Stomach (tissue), 9 donors: ENCODE data around the gene STAU1. TPM values are rescaled to one million over a fixed set of nuclear protein-coding genes. Genes with fewer than 3 reads are reported as not detected.
A peak's percentile ranks its signal among the peaks of the same experiment; 100 is the strongest.
"Not testable (repeated sequence)": the region's sequence is repeated elsewhere in the genome, so short reads cannot be mapped to it uniquely, and the experiment has no call there.

Source experiments
- DNase-seq, 2 donors: peaks; one replicate each; pipeline versions ENCODE4 v3.0.0 to v3.0.0-alpha.2; 2013 to 2019
- H3K27ac ChIP-seq, 5 donors: fragments of 200-600 bp in 4 of 5; sonication (generic) in 4 of 5; one replicate each; pipeline ENCODE4 v1.5.1; 2013 to 2019; ENCODE audit warnings: mild to moderate bottlenecking in 1 of 5, moderate library complexity in 1 of 5
- H3K27me3 ChIP-seq, 3 donors: fragments of 200-600 bp; sonication (generic); one replicate each; pipeline ENCODE4 v1.5.1; 2017 to 2019; ENCODE audit warnings: mixed run types in 1 of 3
- H3K36me3 ChIP-seq, 4 donors: fragments of 200-600 bp; sonication (generic); 1 replicate in 3 of 4; 2 replicates in 1 of 4; pipeline ENCODE4 v1.5.1; 2016 to 2019
- H3K4me1 ChIP-seq, 4 donors: fragments of 200-600 bp; sonication (generic); one replicate each; pipeline ENCODE4 v1.5.1; 2016 to 2019
- H3K4me3 ChIP-seq, 4 donors: fragments of 200-600 bp; sonication (generic) in 3 of 4; one replicate each; pipeline ENCODE4 v1.5.1; 2016 to 2019; ENCODE audit warnings: mild to moderate bottlenecking in 1 of 4
- H3K9me3 ChIP-seq, 4 donors: fragments of 200-600 bp; sonication (generic); one replicate each; pipeline ENCODE4 v1.5.1; 2016 to 2019
- EP300 ChIP-seq: sonication (generic); formaldehyde crosslinking; IDR thresholded peaks from one replicate; pipeline ENCODE4 v1.6.1; 2017; ENCODE audit warnings: antibody characterized with exemption
- POLR2A ChIP-seq, 4 donors: fragments of 450-650 bp; IDR thresholded peaks; one replicate each; pipeline ENCODE4 v1.6.1; 2016; ENCODE audit warnings: antibody characterized with exemption in 4 of 4, control low read depth in 2 of 4, mild to moderate bottlenecking in 1 of 4, moderate library complexity in 1 of 4
- POLR2AphosphoS5 ChIP-seq, 3 donors: sonication (generic); formaldehyde crosslinking; IDR thresholded peaks; one replicate each; pipeline ENCODE4 v1.6.1; 2016; ENCODE audit warnings: antibody characterized with exemption in 3 of 3
- WGBS, 5 donors: extraction: QIAGEN DNeasy Blood & Tissue Kit in 3 of 5; methylation state at CpG; one replicate each; pipeline versions ENCODE4 v1.1.5 to v1.1.7; 2013 to 2018; 5-methylcytosine and 5-hydroxymethylcytosine counted together
- intact Hi-C: fragments of 100-400 bp; cut with DNase I; formaldehyde crosslinking; loops from one replicate; pipeline ENCODE4 v1.15.1; 2023; ENCODE audit warnings: low total_unique reads
- polyA plus RNA-seq, 3 donors: library from polyadenylated mRNA; stranded (reverse); fragments of 200-250 nt; gene quantifications; one replicate each; pipeline ENCODE4 v1.2.3, GENCODE V29; 2013
- total RNA-seq, 5 donors: library from RNA; depleted of rRNA; stranded (reverse); fragments of >200 nt; gene quantifications; one replicate each; pipeline versions ENCODE4 v1.1.0 to v1.2.3, GENCODE V29; 2014 to 2016
- TF ChIP-seq, protein P1 (sequence below), 7 experiments: fragments of 450-650 bp in 4 of 7; fragments of 200-600 bp in 3 of 7; sonication (generic) in 3 of 7; IDR thresholded peaks; one replicate each; pipeline ENCODE4 v1.5.1; 2016 to 2019; ENCODE audit warnings: antibody characterized with exemption in 7 of 7, control low read depth in 2 of 7, mild to moderate bottlenecking in 1 of 7
- donor health status: healthy with polysubstance abuse.
- donor health status: Bipolar disorder and iron deficiency.
- donor health status: healthy.

The STAU1 gene
- total and polyA plus RNA-seq, 8 donors, result 33.0 to 129 (median 56.5) TPM

DNA sequence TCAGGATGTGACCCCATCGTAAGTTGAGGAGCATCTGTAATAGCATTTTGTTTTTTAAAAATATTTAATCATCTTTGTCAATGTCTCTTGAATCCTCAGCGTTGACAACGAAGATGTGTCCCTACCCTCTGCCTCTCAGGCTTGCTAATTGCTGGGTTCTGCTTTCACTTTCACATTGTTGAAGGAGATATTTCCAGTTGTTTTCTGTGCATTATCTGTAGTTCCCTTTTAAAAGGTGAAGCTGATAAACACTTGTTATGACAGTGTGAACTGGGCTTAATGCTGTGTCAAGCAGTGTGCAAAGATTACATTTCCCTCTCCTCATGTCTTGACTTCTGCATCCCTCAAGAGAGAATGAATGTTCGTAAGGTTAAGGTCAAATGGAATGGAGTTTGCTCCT, 87.2 kb downstream of the STAU1 start:
- Histone ChIP-seq H3K9me3 (no peaks in the 10 kb centered on the region), H3K27me3 (no peaks in the 10 kb centered on the region), H3K27ac (peak overlapping the region in 1 of 5 donors; percentile 44), H3K36me3 (peaks cover 30 to 95% (median 87%) of the 10 kb centered on the region in 4 donors), H3K4me1 (peaks cover 0 to 10% (median 4%) of the 10 kb centered on the region in 4 donors), H3K4me3 (no peak overlapping the region)
- WGBS, 5 donors, result 76 to 86% (median 84%) methylated on average over 4 of the region's 4 CpGs
- no peak for DNase-seq
- intact Hi-C loops, result no loop called here
- TF ChIP-seq POLR2A (IDR thresholded peaks at IDR 0.05) (no peak), EP300 (no peak), POLR2AphosphoS5 (IDR thresholded peaks at IDR 0.05) (no peak)

DNA sequence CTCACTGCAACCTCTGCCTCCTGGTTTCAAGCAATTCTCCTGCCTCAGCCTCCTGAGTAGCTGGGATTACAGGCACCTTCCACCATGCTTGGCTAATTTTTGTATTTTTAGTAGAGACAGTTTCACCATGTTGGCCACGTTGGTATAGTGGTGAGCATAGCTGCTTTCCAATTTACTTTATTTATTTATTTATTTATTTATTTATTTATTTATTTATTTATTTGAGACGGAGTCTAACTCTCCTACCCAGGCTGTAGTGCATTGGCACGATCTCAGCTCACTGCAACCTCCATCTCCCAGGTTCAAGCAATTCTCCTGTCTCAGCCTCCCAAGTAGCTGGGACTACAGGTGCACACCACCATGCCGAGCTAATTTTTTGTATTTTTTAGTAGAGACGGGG, 87.8 kb downstream of the STAU1 start:
- H3K36me3 ChIP-seq, result peaks cover 34 to 96% (median 87%) of the 10 kb centered on the region in 4 donors
- H3K4me3 ChIP-seq, DNase-seq, intact Hi-C loops, H3K27ac ChIP-seq, H3K9me3 ChIP-seq, H3K4me1 ChIP-seq, H3K27me3 ChIP-seq: not testable (repeated sequence)
- WGBS, 5 donors, result 77 to 98% (median 96%) methylated on average over 5 of the region's 5 CpGs

DNA sequence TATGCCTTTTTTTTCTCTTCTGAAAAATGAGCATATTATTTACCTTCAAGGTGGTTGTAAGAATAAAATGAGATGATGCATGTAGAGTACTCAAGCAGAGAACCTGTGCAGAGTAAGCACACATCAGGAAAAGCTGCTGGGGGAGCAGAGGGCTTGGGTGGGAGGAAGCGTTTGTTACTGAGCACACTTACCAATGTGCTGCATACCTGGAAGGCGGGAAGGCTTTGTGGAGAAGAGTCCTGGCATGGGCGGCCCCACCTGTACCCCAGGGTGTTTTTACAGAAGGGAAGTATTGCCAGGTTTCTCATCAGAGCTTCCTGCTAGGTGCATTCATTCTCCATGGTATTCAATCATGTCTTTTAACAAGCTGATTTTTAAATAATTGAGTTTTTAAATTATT, 89.1 kb downstream of the STAU1 start:
- Histone ChIP-seq H3K4me1 (peaks cover 0 to 10% (median 4%) of the 10 kb centered on the region in 4 donors), H3K27ac (no peak overlapping the region), H3K4me3 (no peak overlapping the region), H3K36me3 (peaks cover 45 to 96% (median 87%) of the 10 kb centered on the region in 4 donors), H3K9me3 (no peaks in the 10 kb centered on the region), H3K27me3 (no peaks in the 10 kb centered on the region)
- DNase-seq, result no peak
- intact Hi-C loops, result no loop called here
- TF ChIP-seq, protein P1, sequence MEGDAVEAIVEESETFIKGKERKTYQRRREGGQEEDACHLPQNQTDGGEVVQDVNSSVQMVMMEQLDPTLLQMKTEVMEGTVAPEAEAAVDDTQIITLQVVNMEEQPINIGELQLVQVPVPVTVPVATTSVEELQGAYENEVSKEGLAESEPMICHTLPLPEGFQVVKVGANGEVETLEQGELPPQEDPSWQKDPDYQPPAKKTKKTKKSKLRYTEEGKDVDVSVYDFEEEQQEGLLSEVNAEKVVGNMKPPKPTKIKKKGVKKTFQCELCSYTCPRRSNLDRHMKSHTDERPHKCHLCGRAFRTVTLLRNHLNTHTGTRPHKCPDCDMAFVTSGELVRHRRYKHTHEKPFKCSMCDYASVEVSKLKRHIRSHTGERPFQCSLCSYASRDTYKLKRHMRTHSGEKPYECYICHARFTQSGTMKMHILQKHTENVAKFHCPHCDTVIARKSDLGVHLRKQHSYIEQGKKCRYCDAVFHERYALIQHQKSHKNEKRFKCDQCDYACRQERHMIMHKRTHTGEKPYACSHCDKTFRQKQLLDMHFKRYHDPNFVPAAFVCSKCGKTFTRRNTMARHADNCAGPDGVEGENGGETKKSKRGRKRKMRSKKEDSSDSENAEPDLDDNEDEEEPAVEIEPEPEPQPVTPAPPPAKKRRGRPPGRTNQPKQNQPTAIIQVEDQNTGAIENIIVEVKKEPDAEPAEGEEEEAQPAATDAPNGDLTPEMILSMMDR (IDR thresholded peaks at IDR 0.05), result no peak
- TF ChIP-seq EP300, result no peak
- TF ChIP-seq POLR2A (IDR thresholded peaks at IDR 0.05), result no peak
- TF ChIP-seq POLR2AphosphoS5 (IDR thresholded peaks at IDR 0.05), result no peak
- WGBS, 5 donors, result 93 to 99% (median 95%) methylated on average over 3 of the region's 3 CpGs

DNA sequence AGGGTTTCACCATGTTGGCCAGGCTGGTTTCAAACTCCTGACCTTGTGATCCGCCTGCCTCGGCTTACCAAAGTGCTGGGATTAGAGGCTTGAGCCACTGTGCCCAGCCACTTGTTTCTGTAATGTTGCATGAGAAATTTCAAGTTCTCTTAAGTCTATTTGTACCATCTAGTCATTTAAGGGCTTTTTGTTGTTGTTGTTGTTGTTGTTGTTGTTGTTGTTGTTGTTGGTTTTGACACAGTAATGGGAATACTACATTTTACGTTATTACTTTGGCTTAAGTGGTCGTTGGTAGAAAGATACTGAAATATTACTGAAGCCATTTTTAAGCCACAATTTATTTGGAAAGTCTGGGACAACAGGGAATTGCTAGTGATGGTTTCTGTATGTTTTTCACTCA, 90.0 kb downstream of the STAU1 start:
- no peak for DNase-seq
- Histone ChIP-seq H3K27ac (no peak overlapping the region), H3K9me3 (no peaks in the 10 kb centered on the region), H3K27me3 (no peaks in the 10 kb centered on the region), H3K4me3 (no peak overlapping the region), H3K36me3 (peaks cover 38 to 96% (median 87%) of the 10 kb centered on the region in 4 donors), H3K4me1 (peaks cover 0 to 10% (median 4%) of the 10 kb centered on the region in 4 donors)
- 92 to 94% (median 93%) methylated on average over 4 of the region's 4 CpGs for WGBS, 5 donors
- intact Hi-C loops, result no loop called here
- TF ChIP-seq POLR2AphosphoS5 (IDR thresholded peaks at IDR 0.05) (no peak), POLR2A (IDR thresholded peaks at IDR 0.05) (no peak)

DNA sequence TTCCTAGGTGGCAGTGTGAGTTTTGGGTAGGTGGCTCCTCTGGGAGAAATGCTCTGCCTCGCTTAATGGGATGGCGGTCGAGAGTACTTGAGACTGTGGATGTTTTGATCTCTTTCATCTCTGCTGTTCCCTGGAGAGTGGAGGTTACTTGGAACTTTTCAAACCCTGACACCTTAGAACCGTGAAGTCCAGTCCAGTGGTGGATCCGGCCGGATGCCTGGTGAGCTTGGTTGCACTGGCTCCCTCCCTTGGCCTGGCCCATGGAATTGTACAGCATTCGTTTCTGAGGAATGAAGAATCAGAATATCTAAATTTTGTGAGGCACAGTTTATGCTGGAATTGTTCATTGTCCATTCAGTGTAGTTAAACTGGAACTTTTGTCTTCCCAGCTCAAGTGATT, 91.0 kb downstream of the STAU1 start:
- no peaks in the 10 kb centered on the region for H3K9me3 ChIP-seq
- DNase-seq, result no peak
- 92 to 96% (median 94%) methylated on average over 7 of the region's 7 CpGs for WGBS, 5 donors
- H3K27ac ChIP-seq, result no peak overlapping the region
- intact Hi-C loops, result no loop called here
- no peak overlapping the region for H3K4me3 ChIP-seq
- no peaks in the 10 kb centered on the region for H3K27me3 ChIP-seq
- peaks cover 0 to 10% (median 4%) of the 10 kb centered on the region in 4 donors for H3K4me1 ChIP-seq
- TF ChIP-seq POLR2AphosphoS5 (IDR thresholded peaks at IDR 0.05) (no peak), POLR2A (IDR thresholded peaks at IDR 0.05) (no peak), EP300 (no peak)
- TF ChIP-seq, protein P1 (IDR thresholded peaks at IDR 0.05), result no peak
- H3K36me3 ChIP-seq, result peaks cover 37 to 96% (median 87%) of the 10 kb centered on the region in 4 donors

DNA sequence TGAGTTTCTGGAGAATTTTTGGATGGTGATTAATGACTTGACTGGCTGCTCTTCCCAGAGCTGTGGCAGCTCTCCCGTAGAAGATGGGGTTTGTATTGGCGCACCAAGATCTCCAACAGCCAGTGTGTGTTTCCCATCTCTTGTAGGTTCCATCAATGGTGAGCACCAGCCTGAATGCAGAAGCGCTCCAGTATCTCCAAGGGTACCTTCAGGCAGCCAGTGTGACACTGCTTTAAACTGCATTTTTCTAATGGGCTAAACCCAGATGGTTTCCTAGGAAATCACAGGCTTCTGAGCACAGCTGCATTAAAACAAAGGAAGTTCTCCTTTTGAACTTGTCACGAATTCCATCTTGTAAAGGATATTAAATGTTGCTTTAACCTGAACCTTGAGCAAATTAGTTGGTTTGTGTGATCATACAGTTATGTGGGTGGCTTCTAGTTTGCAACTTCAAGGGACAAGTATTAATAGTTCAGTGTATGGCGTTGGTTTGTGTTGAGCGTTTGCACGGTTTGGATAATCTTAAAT, 91.9 kb downstream of the STAU1 start:
- Histone ChIP-seq H3K27me3 (no peaks in the 10 kb centered on the region), H3K9me3 (no peaks in the 10 kb centered on the region), H3K27ac (no peak overlapping the region), H3K36me3 (peaks cover 42 to 96% (median 87%) of the 10 kb centered on the region in 4 donors), H3K4me3 (no peak overlapping the region), H3K4me1 (peaks cover 0 to 8% (median 4%) of the 10 kb centered on the region in 4 donors)
- DNase-seq, result no peak
- WGBS, 5 donors, result 90 to 94% (median 92%) methylated on average over 7 of the region's 7 CpGs
- TF ChIP-seq EP300 (no peak), POLR2A (IDR thresholded peaks at IDR 0.05) (no peak), POLR2AphosphoS5 (IDR thresholded peaks at IDR 0.05) (no peak)
- TF ChIP-seq, protein P1 (IDR thresholded peaks at IDR 0.05), result no peak
- intact Hi-C loops, result no loop called here
